ENCODE measurements around the gene RABL2A. TPM values are rescaled to one million over a fixed set of nuclear protein-coding genes. Genes with fewer than 3 reads are reported as not detected.
A peak's percentile ranks its signal among the peaks of the same experiment; 100 is the strongest.
"Not testable (repeated sequence)": the region's sequence is repeated elsewhere in the genome, so short reads cannot be mapped to it uniquely, and the experiment has no call there.

RABL2A gene
- total RNA-seq, 1 donor from 2014 or later = 11.1 TPM

- peak overlapping the region; percentile 95 for H3K27ac Mint-ChIP-seq (ENCODE audit: unreplicated experiment)
- DNase-seq (ENCODE audit: low spot score); H3K36me3 Mint-ChIP-seq (ENCODE audit: low read depth): not testable (repeated sequence)
These were observed 23.0 kb upstream of the RABL2A start for GRCh38 chr2:113604085-113604477.

DNA sequence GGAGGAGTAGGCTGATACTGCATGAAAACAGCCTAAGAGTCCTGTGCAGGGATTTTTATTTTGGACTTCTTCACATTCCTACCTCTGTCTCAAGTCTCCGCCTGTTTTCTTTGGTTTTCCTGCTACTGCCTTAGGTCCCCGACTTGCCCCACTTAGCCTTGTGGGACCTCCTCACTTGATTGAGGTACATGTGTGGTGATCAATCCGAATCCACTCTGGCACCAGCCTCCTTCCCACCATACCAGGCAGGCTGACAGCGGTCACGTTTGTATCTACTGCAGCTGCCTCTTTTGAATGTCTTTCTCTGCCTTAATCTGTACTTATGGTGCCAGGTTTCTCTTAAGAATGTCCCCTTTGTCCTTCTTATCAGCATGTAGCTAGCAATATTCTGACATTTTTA is 22.4 kb upstream of the RABL2A start:
- H3K36me3 Mint-ChIP-seq (ENCODE audit: low read depth); H3K27me3 Mint-ChIP-seq (ENCODE audit: low read depth); H3K9me3 Mint-ChIP-seq (ENCODE audit: low read depth); DNase-seq (ENCODE audit: low spot score); H3K4me1 Mint-ChIP-seq (ENCODE audit: low read depth): not testable (repeated sequence)
- Mint-ChIP-seq H3K27ac (ENCODE audit: unreplicated experiment) (peak overlapping the region; percentile 95), H3K4me3 (ENCODE audit: unreplicated experiment) (peak overlapping the region; percentile 94)

More at GRCh38 chr2:113604085-113604477, 23.0 kb upstream of the RABL2A start:
- H3K27me3 Mint-ChIP-seq (ENCODE audit: low read depth); H3K9me3 Mint-ChIP-seq (ENCODE audit: low read depth); H3K4me1 Mint-ChIP-seq (ENCODE audit: low read depth): not testable (repeated sequence)
- TF ChIP-seq, protein P1, sequence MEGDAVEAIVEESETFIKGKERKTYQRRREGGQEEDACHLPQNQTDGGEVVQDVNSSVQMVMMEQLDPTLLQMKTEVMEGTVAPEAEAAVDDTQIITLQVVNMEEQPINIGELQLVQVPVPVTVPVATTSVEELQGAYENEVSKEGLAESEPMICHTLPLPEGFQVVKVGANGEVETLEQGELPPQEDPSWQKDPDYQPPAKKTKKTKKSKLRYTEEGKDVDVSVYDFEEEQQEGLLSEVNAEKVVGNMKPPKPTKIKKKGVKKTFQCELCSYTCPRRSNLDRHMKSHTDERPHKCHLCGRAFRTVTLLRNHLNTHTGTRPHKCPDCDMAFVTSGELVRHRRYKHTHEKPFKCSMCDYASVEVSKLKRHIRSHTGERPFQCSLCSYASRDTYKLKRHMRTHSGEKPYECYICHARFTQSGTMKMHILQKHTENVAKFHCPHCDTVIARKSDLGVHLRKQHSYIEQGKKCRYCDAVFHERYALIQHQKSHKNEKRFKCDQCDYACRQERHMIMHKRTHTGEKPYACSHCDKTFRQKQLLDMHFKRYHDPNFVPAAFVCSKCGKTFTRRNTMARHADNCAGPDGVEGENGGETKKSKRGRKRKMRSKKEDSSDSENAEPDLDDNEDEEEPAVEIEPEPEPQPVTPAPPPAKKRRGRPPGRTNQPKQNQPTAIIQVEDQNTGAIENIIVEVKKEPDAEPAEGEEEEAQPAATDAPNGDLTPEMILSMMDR (IDR thresholded peaks at IDR 0.05) = peak; percentile 84
- peak overlapping the region; percentile 94 for H3K4me3 Mint-ChIP-seq (ENCODE audit: unreplicated experiment)

GRCh38 chr2:113606036-113606435 is 21.0 kb upstream of the RABL2A start:
- H3K4me3 Mint-ChIP-seq (ENCODE audit: unreplicated experiment); H3K9me3 Mint-ChIP-seq (ENCODE audit: low read depth); H3K36me3 Mint-ChIP-seq (ENCODE audit: low read depth); H3K27ac Mint-ChIP-seq (ENCODE audit: unreplicated experiment); H3K4me1 Mint-ChIP-seq (ENCODE audit: low read depth); DNase-seq (ENCODE audit: low spot score); H3K27me3 Mint-ChIP-seq (ENCODE audit: low read depth): not testable (repeated sequence)

- H3K4me1 Mint-ChIP-seq (ENCODE audit: low read depth); H3K27me3 Mint-ChIP-seq (ENCODE audit: low read depth); H3K4me3 Mint-ChIP-seq (ENCODE audit: unreplicated experiment); H3K9me3 Mint-ChIP-seq (ENCODE audit: low read depth); H3K36me3 Mint-ChIP-seq (ENCODE audit: low read depth); H3K27ac Mint-ChIP-seq (ENCODE audit: unreplicated experiment); DNase-seq (ENCODE audit: low spot score): not testable (repeated sequence)
These were observed 17.2 kb upstream of the RABL2A start for GRCh38 chr2:113609822-113610221.

DNA sequence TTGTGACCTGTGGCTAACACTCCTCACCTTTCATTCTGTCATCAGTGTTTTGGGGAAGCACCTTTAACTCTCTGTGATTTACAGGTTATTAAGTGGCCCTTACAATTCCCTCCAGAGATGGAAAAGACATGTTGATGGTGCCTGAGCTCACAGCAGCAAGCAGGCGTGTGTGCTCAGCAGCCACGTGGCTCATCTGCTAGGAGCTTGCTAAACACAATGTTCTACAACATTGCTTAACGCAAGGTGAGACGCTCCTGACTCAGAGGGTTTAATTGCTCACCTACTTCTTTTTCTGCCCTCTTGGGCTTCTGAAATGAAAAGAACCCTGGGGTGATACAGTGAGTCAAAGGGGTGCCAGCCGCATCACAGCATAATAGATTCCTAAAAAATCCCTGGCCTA is 6.1 kb upstream of the RABL2A start:
- not testable (repeated sequence) for H3K4me1 Mint-ChIP-seq (ENCODE audit: low read depth); DNase-seq (ENCODE audit: low spot score); H3K4me3 Mint-ChIP-seq (ENCODE audit: unreplicated experiment); H3K9me3 Mint-ChIP-seq (ENCODE audit: low read depth); H3K27me3 Mint-ChIP-seq (ENCODE audit: low read depth); H3K27ac Mint-ChIP-seq (ENCODE audit: unreplicated experiment); H3K36me3 Mint-ChIP-seq (ENCODE audit: low read depth)

DNA sequence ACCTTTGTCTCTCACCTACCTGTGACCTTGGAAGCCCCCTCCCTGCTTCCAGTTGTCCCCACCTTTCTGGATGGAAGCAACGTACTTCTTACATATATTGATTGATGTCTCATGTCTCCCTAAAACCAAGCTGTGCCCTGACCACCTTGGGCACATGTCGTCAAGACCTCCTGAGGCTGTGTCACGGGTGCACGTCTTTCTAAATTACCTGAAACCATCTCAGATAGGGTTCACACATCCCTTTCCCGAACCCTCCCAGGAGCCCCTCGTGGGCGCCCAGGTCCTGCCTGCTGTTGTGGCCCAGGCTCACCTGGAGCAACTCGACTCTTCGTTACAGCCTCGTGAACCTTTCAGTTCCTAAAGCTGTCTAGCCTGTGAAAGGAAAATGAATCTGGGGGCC is 1.2 kb upstream of the RABL2A start:
- not testable (repeated sequence) for H3K4me1 Mint-ChIP-seq (ENCODE audit: low read depth); H3K9me3 Mint-ChIP-seq (ENCODE audit: low read depth); H3K27me3 Mint-ChIP-seq (ENCODE audit: low read depth); DNase-seq (ENCODE audit: low spot score); H3K36me3 Mint-ChIP-seq (ENCODE audit: low read depth)
- peak overlapping the region; percentile 75 for H3K27ac Mint-ChIP-seq (ENCODE audit: unreplicated experiment)
- H3K4me3 Mint-ChIP-seq (ENCODE audit: unreplicated experiment) = peak overlapping the region; percentile 35

- H3K4me1 Mint-ChIP-seq (ENCODE audit: low read depth); H3K27ac Mint-ChIP-seq (ENCODE audit: unreplicated experiment); H3K4me3 Mint-ChIP-seq (ENCODE audit: unreplicated experiment); DNase-seq (ENCODE audit: low spot score); H3K9me3 Mint-ChIP-seq (ENCODE audit: low read depth); H3K27me3 Mint-ChIP-seq (ENCODE audit: low read depth): not testable (repeated sequence)
- H3K36me3 Mint-ChIP-seq (ENCODE audit: low read depth) = peaks cover 12% of the 10 kb centered on the region
These were observed 5.8 kb downstream of the RABL2A start for GRCh38 chr2:113632849-113633345.

DNA sequence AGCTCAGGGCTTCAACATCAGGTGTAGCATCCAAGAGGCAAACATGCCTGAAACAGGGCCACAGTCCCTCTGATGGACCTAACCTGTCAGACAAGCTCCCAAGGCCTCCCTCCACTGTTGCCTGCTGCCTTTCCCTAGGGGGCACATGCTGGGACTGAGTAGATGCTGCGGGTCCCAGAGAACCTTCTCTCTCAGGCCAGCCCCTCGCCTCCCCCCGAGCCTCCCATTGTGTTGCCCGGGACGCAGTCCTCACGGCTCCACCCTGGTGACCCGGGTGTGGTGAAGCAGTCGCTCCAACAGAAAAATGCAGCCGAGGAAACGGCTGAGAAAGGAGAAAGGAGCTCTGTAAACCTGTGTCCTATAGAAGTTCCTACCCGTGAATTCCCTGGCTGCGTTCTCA is 8.3 kb downstream of the RABL2A start:
- H3K9me3 Mint-ChIP-seq (ENCODE audit: low read depth); H3K4me1 Mint-ChIP-seq (ENCODE audit: low read depth); H3K27ac Mint-ChIP-seq (ENCODE audit: unreplicated experiment); H3K4me3 Mint-ChIP-seq (ENCODE audit: unreplicated experiment); DNase-seq (ENCODE audit: low spot score); H3K27me3 Mint-ChIP-seq (ENCODE audit: low read depth): not testable (repeated sequence)
- H3K36me3 Mint-ChIP-seq (ENCODE audit: low read depth) = peaks cover 10% of the 10 kb centered on the region

- not testable (repeated sequence) for H3K9me3 Mint-ChIP-seq (ENCODE audit: low read depth); H3K36me3 Mint-ChIP-seq (ENCODE audit: low read depth); H3K27me3 Mint-ChIP-seq (ENCODE audit: low read depth); H3K4me3 Mint-ChIP-seq (ENCODE audit: unreplicated experiment); H3K4me1 Mint-ChIP-seq (ENCODE audit: low read depth); H3K27ac Mint-ChIP-seq (ENCODE audit: unreplicated experiment); DNase-seq (ENCODE audit: low spot score)
These were observed 9.2 kb downstream of the RABL2A start for GRCh38 chr2:113636226-113636625.

DNA sequence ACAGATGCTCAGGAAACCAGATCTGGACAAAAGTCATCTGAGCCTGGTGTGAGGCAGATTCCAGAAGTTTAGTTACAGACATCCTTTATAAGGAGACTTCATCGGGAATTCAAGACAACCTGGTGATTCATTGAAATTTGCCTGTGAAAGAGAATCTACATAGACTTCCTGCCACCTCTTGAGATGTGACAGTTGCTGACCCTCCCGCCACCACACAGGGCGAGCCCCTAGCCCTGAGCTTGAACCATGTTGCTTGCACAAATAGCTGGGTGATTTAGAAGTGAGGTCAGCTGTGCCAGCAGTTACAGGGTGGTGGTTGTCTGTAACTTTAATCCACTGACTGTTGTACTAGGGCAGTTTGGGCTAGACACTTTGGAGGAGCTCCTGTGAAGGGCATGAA is 11.0 kb downstream of the RABL2A start:
- not testable (repeated sequence) for H3K27me3 Mint-ChIP-seq (ENCODE audit: low read depth); H3K4me1 Mint-ChIP-seq (ENCODE audit: low read depth); H3K4me3 Mint-ChIP-seq (ENCODE audit: unreplicated experiment); DNase-seq (ENCODE audit: low spot score); H3K27ac Mint-ChIP-seq (ENCODE audit: unreplicated experiment); H3K36me3 Mint-ChIP-seq (ENCODE audit: low read depth); H3K9me3 Mint-ChIP-seq (ENCODE audit: low read depth)

DNA sequence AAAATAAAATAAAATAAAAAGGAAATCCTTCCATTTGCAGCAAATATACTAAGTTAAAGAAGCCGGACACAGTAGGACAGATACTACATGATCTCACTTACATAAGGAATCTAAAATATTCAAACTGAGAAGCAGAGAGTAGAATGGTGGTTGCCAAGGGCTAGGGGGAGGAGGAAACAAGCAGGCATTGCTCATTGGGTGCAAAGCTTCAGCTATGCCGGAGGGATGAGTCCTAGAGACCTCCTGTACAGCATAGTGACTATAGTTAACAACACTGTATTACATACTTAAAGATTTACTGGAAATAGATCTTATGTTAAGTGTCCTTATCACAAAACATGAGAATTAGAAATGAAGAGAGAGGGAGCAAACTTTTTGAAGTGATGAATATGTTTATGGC is 19.2 kb downstream of the RABL2A start:
- H3K36me3 Mint-ChIP-seq (ENCODE audit: low read depth); H3K27ac Mint-ChIP-seq (ENCODE audit: unreplicated experiment); H3K27me3 Mint-ChIP-seq (ENCODE audit: low read depth); DNase-seq (ENCODE audit: low spot score); H3K4me1 Mint-ChIP-seq (ENCODE audit: low read depth); H3K9me3 Mint-ChIP-seq (ENCODE audit: low read depth); H3K4me3 Mint-ChIP-seq (ENCODE audit: unreplicated experiment): not testable (repeated sequence)

GRCh38 chr2:113650834-113651815 is 24.1 kb downstream of the RABL2A start:
- H3K27ac Mint-ChIP-seq (ENCODE audit: unreplicated experiment); DNase-seq (ENCODE audit: low spot score); H3K9me3 Mint-ChIP-seq (ENCODE audit: low read depth); H3K36me3 Mint-ChIP-seq (ENCODE audit: low read depth); H3K4me3 Mint-ChIP-seq (ENCODE audit: unreplicated experiment); H3K27me3 Mint-ChIP-seq (ENCODE audit: low read depth); H3K4me1 Mint-ChIP-seq (ENCODE audit: low read depth): not testable (repeated sequence)
